Fibroblast of gingiva (primary cell): ENCODE measurements around the gene ZNF32.
A peak's percentile ranks its signal among the peaks of the same experiment; 100 is the strongest.
"Not testable (repeated sequence)": the region's sequence is repeated elsewhere in the genome, so short reads cannot be mapped to it uniquely, and the experiment has no call there.

Source experiments
- DNase-seq: peaks from one replicate; pipeline ENCODE4 v3.0.0-alpha.2; 2011; ENCODE audit warnings: low read depth

The ZNF32 gene

DNA sequence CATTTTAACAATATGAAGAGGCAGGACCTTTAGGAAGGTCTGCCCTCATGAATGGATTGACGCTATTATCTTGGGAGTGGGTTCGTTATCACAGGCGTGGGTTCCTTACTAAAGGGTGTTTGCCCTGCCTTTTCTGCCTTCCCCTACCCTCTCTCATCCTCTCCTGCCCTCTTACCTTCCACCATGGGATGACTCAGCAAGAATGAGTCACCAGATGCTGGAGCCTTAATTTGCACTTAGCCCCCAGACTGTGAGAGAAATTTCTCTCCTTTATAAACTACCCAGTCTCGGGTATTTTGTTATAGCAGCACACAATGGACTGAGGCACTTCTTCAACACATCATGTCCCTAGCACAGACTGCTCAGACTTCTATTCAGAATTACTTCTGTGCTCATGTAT lies 31.4 kb upstream of the ZNF32 start:
- no peak for DNase-seq

DNA sequence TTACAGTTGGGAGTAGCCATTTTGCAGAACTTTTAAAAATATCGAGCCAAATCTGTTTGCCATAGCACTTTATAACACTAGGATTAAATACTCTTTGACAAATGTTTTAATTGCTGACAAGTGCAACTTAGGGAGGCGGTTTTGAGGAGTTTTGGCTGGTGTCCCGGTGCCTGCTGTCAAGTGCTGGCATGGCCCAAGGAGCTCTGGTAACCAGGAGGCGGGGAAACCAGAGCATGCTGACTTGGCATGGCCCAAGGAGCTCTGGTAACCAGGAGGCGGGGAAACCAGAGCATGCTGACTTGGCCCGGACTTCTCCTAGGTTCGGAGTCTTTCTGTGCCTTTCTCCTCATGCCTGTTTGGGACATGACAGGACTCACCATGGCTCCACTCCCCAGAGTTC lies 30.8 kb upstream of the ZNF32 start:
- DNase-seq: peak; percentile 64

DNA sequence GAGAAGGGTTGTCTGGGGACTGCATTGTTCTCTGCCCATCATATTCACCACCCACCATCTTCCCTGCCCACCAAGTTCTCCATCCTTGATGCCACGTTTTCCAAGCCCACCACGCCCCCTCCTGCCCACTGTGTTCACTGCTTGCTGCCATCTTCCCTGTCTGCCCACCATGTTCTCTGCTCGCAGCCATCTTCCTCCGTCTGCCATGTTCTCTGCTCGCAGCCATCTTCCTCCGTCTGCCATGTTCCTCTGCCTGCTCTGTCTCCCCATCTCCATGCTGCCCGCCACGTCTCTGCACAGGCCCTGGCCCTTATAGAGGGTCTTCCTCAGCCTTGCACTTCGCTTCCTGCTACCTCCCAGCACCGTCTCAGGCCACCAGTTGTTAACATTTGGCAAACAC lies 30.0 kb upstream of the ZNF32 start:
- DNase-seq: no peak

DNA sequence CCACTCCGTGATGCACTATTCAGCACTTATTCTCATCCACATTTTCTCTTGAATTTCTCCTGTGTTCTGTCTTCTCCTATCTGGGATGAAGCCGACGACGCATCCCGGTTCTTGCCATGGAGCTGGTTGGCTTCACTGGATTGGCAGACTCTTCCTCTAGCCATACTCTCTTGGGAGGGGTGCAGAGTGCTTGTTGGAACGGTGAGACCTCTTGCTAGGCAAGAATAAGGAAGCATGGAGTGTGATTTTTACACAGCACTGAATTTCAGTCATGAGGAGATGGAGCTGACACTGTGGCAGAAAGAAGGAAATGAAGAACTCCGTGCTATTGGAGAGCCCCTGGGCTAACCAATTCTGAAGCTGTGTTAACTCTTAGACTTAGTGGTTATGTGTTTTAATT lies 28.2 kb upstream of the ZNF32 start:
- no peak for DNase-seq

DNA sequence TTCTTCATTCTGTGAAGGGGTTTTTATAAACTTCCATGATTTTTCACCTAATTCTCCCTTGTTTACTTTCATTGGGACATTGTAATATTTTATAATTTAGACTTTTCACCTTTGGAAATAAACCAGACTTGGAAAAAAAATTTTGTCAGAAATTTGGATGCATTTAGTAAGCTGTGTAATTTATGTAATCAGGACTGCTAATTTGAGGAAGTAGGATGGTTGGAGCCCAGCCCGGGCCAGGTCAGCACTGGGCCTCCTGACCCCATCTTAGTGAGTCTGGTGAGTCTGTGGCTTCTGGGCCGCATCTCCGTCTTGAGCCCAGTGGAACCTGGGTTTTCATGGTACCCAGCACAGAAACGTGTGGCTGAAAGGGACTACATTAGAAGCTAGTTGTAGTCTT lies 27.6 kb upstream of the ZNF32 start:
- DNase-seq: no peak

DNA sequence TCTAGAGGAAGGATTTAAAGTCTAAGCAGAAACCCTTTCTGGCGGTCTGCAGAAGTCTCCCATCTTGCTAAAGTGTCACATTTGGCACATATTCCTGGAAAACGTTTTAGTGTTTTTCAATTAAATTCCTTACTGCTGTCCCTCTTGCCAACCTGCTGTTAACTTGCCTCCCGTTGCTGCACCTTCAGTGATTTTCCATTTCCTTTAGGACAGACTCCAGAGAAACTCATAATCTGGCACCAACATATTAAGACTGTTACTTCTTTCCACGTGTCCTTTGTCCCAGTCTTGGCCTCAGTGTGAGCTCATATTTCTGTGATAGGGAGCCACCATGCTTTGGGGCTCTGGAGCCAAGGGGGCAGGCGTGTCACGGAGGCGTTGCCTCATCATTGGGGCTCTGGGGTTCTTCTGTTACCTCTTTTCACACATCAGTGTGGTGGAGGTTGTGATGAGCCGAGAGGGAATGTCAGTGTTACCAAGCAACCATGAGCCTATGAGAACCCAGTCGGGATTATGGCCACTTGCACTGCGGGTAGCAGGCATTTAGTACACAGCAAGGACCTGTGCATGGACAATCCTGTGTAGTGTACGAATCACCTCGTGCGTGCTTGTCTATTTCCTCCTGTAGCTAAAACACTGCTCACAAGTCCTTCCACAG lies 26.0 kb upstream of the ZNF32 start:
- DNase-seq: no peak

DNA sequence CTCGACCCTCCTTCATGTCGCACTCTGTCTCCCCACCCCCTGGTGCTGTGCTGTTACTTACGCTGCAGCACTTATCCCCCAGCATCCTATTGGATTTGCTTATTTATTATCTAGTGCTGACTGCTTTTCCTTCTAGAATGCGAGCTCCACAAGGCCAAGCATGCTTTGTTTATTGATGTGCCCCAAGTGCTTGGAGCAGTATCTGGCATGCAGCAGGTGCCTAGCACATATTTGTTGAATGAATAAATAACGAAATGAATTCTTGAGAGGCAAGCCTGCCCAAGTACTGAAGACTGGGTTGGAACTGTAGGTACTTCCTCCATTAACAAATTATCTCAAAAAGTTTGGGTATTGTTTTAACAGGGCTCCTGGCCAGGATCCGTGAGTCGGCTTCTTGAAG lies 24.8 kb upstream of the ZNF32 start:
- no peak for DNase-seq

DNA sequence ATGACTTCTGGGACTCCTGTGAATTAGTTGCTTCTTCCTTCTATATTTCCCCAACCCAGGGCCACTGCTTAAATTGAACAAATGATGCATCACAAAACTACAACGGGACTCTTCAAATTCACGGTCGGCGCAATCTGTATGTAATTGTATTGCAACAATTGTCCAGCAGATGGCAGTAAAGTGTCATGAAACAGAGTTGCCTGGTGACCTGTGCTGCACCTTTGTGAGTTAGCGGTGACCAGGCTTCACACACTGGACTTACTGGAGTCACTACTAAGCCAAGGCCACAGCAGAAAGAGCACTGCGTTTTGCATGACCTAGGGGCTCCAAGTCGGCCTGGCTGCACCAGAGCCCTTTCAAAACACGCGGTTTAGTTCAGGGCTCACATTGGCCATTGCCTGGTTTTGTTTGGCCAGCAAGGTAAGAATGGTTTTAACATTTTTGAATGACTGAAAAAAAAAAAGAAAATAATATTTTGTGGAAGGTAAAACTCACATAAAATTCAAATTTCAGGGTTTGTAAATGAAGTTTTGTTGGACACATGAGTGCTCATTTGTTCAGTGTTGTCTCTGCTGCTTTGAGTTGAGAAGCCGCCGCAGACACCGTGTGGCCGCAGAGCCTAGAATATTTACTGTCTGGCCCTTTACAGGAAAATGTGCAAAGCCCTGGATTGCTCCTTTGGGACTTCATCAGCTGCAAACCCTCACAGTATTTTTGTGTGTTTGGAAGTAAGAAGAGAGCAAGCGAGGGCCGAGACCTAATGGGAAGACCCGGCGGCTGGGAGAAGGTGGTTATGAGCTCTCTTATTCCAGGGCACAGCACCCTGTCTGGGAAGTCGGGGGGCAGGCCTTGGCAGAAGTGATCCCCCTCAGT lies 23.2 kb upstream of the ZNF32 start:
- peak; percentile 50 for DNase-seq

DNA sequence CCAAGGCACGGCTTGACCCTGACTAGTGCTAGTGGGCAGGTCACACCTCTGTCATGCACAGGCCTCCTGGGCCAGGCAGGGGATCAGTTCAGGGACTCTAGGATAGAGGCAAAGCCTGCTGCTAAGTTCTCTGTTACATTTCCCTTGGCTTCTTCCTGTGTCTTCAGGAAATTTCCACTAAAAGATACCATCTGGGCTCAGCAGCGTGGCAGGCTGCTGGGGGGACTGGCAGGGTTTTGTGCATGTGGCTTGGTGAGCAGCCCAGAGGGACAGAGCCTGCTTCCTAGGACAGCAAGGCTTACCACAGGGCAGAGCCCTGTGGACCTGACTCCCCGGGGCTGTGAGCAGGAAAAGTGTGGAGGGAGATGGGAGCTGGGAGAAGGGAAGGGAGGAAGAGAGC lies 20.7 kb upstream of the ZNF32 start:
- DNase-seq: no peak

DNA sequence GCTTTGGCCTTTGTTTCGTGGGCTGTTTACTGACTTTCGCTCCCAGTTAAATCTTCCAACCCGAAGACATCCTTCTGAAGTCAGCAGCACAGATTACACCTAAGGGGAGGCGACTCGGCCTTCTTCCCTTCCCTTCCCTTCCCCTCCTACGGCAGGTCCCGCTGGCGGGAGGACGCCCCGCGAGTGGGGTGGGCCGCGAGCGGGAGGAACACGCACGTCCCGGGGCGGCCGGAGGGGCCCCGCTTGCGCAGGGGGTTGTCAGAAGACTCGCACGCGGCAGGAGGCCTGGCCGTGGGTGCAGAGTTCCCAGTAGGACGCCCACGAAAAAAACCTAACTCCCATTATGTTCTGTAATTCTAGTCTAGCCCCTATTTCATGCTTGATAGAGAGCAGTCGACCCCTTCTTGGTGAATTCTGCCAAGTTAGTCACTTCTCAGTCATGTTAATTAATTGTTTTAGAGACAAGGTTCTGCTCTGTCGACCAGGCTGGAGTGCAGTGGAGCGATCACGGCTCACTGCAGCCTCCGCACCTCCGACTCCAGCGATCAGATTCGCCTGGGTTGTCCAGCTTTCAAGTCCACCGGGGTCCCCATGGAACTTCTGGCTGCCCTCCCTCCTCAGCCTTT lies 19.2 kb upstream of the ZNF32 start:
- DNase-seq: no peak

DNA sequence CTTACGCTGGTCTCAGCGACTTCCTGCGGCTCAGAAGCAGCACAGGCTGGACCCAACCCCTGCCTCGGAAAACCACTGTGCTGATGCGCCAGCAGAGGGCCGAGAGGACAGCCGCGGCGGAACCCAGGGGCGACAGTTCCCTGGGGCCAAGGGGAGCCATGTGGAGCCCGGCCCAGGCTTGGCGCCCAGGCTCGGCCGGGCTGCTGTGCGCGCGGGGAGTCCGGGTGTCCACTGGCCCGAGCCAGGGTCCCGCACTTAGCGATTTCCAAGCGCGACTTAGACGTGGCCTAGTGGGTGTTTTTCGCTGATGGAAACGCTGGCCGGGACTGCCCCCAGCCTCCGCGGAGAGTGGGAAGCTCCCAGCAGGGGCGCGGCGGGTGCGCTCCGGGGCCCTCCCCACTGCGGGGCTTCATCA lies 18.6 kb upstream of the ZNF32 start:
- DNase-seq: peak; percentile 14

DNA sequence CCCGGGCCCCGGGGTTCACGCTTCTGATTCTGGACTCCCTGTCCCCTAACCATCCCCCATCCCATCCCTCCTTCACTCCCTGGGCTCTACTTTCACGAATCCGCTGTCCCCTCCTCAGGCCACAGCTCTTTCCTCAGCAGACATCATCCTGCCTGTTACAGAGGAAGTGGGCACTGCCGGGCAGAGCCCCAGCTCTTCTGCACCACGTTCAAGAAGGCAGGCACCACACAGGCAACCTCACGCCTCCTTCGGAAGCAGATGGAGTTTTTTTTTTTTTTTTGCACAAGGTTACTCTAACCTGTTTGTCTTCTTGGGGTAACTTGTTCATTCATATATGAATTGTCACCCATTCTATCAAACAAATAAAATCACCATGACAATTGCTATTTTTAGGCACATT lies 17.9 kb upstream of the ZNF32 start:
- no peak for DNase-seq

DNA sequence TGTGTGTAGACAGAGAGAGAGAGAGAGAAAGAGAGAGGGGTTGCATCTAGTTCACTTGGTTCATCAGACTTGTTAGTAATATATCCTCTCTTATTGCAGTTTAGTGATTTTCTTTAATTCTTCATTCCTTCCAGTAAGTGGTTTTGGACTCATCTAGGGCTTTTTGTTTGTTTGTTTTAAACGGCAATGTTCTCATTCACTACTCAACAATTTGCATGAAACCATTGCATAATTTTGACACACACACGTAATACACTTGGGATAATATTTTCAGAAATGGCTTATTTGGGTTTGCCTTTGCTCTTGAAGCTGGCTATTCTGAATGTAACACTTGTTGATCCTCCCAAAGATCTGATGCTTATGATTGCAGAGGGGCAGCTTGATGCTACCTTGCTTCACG lies 16.4 kb upstream of the ZNF32 start:
- DNase-seq: peak; percentile 74

DNA sequence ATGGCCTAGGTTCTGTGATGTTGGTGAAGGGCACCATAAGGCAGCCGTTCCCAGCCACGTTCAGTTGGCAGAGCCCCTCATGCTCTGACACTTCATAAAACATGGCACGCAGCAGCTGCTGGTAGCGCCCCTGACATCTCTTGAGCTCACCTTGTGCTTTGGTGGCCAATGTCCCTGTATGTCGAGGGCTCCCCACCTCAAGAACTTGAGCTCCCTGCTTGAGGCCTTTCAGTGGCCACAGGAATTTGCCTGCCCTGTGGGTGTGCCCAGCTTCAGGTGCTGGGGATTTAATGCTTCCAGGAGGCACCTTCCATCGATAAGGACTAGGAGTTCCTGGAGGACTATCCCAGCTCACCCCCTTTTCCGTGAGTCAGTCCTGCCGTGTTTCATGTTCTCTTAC lies 9.5 kb upstream of the ZNF32 start:
- DNase-seq: no peak

DNA sequence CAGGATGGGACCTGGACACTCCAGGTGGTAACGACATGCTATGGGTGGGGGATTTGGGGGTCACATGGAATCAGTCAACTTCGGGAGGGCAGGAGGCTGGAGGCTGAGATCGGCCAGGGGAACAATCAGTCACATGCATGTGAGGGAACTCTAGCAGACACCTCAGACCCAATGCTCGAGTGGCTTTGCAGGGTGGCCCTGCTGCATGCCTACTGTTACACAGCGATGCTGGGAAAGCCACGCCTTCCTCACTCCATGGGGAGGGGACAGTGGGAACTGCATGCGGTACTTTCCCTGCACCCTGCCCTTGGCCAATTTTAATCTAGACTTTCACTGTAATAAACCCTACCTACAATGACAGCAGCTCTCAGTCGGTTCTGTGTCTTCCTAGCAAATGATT lies 6.6 kb upstream of the ZNF32 start:
- no peak for DNase-seq

DNA sequence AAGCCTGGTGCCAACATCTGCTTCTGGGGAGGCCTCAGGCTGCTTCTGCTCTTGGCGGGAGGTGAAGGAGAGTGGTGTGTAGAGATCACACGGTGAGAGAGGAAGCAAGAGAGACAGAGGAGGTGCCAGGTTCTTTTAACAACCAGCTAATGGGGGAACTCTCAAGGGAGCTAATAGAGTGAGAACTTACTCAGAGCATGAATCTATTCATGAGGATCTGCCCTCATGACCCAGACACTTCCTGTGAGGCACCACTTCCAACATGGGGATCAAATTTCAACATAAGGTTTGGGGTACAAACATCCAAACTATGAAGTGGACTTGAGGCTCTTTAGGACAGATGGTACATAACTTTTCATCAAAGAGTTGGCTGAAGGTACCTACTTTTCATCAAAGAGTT lies 5.1 kb upstream of the ZNF32 start:
- no peak for DNase-seq

DNA sequence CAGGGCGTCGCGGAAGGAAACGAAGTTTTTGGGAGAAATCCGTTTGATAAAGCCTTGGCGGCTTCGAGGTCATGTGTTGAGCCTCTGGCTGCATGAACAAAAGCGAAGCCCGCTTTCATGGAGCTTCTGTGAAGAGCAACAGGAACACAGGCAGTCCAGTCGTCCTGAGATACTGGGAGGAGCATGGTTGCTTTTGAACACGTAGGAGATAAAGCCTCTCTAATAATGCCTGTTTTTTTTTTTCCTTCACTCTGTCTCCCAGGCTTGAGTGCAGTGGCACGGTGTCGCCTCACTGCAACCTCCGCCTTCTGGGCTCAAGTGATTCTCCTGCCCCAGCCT lies 473 bp upstream of the ZNF32 start:
- DNase-seq: no peak

DNA sequence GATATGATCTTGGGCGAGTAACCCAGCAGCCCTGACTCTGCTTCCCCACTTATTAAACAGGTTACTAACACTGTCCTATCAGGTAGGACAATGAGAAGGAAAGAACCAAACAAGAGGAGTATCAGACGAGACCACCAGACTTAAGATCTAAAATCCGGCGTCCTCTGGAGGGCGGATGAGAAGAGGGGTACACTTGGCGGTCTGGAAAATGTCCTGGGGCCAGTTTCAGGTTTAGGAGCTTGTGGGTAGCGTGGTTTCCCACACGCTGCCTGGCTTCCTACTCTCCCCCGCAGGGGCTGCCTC lies 635 bp downstream of the ZNF32 start:
- DNase-seq: no peak

DNA sequence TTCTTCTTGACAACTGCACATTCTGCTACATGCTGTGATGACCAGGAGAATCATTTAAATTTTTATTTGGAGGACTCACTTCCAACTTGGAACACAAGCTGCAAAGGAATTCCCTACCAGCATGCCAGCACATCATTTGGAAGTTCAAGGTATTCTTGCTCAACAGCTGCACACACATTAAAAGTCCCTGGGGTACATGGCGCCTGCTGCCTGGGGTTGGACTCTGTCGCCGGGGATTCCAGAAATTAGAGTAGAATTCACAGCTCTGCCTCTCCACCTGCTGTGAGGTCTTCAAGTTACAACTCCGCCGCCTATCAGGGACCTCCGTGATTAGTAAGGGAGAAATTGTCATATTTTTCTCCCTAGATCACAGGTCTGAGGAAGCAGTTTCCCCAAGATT lies 1.1 kb downstream of the ZNF32 start:
- no peak for DNase-seq

DNA sequence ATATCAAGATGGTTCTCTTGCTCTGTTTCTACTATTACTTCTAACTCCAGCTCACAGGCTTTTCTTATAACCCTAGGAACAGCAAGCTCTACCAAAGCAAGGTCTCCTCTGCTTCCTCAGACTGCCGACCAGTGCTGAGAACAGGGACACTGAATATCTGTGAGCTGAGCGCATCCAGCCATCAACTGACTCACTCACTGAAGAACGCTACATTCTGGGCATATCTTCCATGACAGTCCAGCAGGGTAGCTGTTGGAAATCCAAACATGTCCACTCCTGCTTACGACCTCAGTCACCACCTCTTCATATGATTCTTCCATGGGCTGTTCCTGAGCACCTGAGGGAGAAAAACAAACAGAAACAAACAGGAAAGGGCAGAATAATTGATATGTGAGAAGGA lies 2.8 kb downstream of the ZNF32 start:
- DNase-seq: no peak

DNA sequence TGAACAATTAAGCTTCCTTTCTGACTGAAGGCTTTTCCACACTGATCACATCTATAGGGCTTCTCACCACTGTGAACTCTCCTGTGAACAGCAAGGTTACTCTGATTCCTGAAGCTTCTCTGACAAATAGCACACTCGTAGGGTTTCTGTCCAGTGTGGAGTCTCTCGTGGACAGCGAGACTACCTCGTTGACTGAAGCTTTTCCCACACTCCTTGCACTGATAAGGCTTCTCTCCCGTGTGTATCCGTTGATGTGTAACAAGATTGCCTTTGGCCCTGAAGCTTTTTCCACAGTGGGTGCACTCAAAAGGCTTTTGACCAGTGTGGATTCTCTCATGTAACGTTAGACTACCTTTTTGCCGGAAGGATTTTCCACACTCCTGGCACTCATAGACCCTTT lies 4.4 kb downstream of the ZNF32 start:
- DNase-seq: peak; percentile 28

DNA sequence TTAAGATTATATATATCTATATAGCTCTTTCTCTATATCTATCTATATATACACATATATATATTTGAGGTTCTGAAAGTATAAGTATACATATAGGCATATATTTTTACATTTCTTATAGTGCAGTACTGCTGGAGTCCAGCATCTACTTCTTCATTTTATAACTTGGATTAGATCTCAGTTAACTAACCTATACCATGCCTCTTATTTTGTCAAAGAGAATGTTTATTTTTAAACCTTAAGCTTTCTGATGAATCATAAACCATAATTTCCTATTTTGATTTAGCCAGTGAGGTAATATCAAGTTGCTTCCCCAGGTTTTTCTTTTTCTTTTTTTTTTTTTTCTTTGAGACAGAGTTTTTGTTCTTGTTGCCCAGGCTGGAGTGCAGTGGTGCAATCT lies 8.1 kb downstream of the ZNF32 start:
- DNase-seq: no peak

DNA sequence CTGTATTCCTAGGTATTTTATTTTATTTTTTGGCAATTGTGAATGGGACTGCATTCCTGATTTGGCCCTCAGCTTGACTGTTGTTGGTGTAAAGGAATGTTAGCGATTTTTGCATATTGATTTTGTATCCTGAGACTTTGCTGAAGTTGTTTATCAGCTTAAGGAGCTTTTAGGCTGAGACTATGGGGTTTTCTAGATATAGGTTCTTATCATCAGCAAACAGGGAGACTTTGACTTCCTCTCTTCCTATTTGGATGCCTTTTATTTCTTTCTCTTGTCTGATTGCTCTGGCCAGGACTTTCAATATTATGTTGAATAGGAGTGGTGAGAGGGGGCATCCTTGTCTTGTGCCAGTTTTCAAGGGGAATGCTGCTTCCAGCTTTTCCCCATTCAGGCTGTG lies 12.9 kb downstream of the ZNF32 start:
- DNase-seq: not testable (repeated sequence)

DNA sequence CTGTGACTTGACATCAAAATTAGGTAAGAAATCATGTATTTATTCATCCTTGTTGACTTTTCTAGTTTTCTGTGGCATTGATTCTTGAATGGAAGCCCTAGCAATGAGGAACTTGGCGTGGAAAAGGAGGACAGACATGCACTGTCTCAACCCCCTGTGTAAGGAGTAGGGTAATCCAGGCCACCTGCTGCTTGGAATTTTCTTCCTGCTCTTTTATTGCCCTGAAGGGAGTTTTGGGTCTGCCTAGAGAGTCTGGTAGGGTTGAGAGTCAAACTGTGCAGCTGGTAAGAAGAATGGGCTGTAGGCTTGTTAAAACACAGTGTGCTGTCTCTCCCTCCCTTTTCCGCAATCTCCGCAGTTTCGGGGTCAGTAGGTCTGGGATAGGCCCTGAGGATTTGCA lies 19.7 kb downstream of the ZNF32 start:
- DNase-seq: no peak
